Effector memory CD8-positive, alpha-beta T cell (primary cell): ENCODE measurements around the gene MST1R.

Source experiments
- ATAC-seq: fragments of 150-1000 bp; cut with Tn5 transposase; replicated peaks from 2 replicates; pipeline ENCODE4 v1.10.0; 2021; ENCODE audit warnings: mild to moderate bottlenecking, moderate library complexity
- DNase-seq, 3 experiments: peaks; one replicate each; pipeline ENCODE4 v3.0.0; 2021
- H3K27ac Mint-ChIP-seq, 2 donors: one replicate each; pipeline ENCODE4 v1.8.0; 2022; ENCODE audit warnings: mild to moderate bottlenecking in 2 of 2, mixed read lengths in 2 of 2, moderate library complexity in 2 of 2
- H3K27me3 Mint-ChIP-seq, 2 donors: one replicate each; pipeline ENCODE4 v1.8.0; 2022; ENCODE audit warnings: mixed read lengths in 2 of 2
- H3K36me3 Mint-ChIP-seq: one replicate; pipeline ENCODE4 v1.8.0; 2022; ENCODE audit warnings: mild to moderate bottlenecking, moderate library complexity, mixed read lengths; ENCODE audit not compliant: insufficient read depth
- H3K4me1 Mint-ChIP-seq, 2 donors: one replicate each; pipeline ENCODE4 v1.8.0; 2022; ENCODE audit warnings: low read depth in 2 of 2, mixed read lengths in 2 of 2
- H3K4me3 Mint-ChIP-seq, 2 donors: one replicate each; pipeline ENCODE4 v1.8.0; 2022; ENCODE audit warnings: mild to moderate bottlenecking in 2 of 2, mixed read lengths in 2 of 2, moderate library complexity in 2 of 2
- H3K9me3 Mint-ChIP-seq, 2 donors: one replicate each; pipeline ENCODE4 v1.8.0; 2022; ENCODE audit warnings: mixed read lengths in 2 of 2

The MST1R gene

GRCh38 chr3:49880581-49881315 lies 22.9 kb downstream of the MST1R start:
- Mint-ChIP-seq H3K4me1 (no peaks in the 10 kb centered on the region), H3K27me3 (peaks cover 6 to 14% of the 10 kb centered on the region in 2 donors), H3K27ac (no peak overlapping the region), H3K36me3 (peaks cover 3% of the 10 kb centered on the region), H3K4me3 (no peak overlapping the region), H3K9me3 (no peaks in the 10 kb centered on the region)
- ATAC-seq, result no peak
- DNase-seq, result no peak

DNA sequence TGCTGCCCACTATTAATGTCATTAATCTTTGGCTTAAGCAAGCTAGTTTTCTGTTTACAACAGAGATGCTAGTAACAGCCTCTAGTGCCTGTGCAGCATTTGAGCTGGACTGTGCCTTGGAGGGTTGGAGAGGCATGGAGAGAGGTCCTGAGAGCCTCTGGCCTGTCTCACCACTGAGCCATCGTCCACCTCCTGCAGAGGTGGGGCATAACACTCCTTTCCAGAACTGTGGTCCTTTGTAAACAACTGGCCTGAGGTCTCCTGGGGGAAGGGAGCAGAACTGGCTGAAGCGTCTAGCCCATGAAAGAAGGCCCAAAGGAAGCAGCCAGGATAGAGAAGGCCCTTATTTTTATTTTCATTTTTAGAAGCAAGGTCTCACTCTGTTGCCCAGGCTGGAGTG lies 24.0 kb downstream of the MST1R start:
- no peaks in the 10 kb centered on the region for H3K4me1 Mint-ChIP-seq
- no peak overlapping the region for H3K27ac Mint-ChIP-seq

DNA sequence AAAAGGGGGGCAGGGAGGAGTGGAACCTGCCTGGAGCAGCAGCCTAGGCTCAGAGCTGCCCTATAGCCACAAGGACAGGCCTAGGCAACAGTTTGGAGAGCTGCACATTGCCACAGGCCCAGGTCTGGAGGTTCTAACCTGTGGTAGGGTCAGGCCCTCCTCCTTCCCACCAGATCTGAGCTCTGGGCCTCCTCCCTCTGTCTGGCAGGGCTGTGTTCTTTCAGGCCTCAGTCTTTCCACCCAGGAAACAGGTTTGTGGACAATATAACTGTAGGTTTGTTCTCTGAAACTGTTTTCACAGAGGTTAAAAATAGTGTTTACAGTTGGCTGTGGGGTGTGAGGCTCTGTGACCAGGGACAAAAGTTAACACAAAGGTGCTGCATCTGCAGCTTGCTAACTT lies 25.0 kb downstream of the MST1R start:
- peaks cover 6 to 23% of the 10 kb centered on the region in 2 donors for H3K27me3 Mint-ChIP-seq
- peaks cover 3% of the 10 kb centered on the region for H3K36me3 Mint-ChIP-seq
- ATAC-seq, result no peak
- H3K27ac Mint-ChIP-seq, result no peak overlapping the region
- no peaks in the 10 kb centered on the region for H3K9me3 Mint-ChIP-seq
- H3K4me3 Mint-ChIP-seq, result no peak overlapping the region
- DNase-seq, result no peak
- H3K4me1 Mint-ChIP-seq, result no peaks in the 10 kb centered on the region

More for the DNA sequence above, 24.0 kb downstream of the MST1R start:
- ATAC-seq (no peak), DNase-seq (no peak)
- Mint-ChIP-seq H3K4me3 (no peak overlapping the region), H3K36me3 (peaks cover 3% of the 10 kb centered on the region), H3K27me3 (peaks cover 6 to 23% of the 10 kb centered on the region in 2 donors), H3K9me3 (no peaks in the 10 kb centered on the region)

DNA sequence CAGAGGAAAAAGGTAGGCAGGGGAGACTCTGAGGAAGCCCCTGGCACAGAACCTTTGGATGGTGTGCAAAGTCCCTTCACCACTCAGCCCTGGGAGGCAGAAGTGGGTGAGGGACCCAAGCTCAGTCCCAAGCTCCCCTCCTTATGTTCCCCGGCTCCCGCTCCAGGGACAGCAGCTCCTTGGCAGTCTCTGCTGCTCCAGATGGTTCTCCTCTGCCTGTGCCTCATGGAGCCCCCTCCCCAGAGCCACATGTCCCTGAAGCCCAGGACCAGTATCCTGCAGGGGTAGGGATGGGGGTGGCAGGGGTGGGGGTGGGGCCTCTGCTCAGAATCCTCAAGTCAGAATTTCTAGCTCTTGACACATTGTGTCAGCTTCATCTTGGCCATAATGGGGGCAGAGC lies 26.0 kb downstream of the MST1R start:
- H3K27me3 Mint-ChIP-seq, result peaks cover 6 to 23% of the 10 kb centered on the region in 2 donors
- peaks cover 3% of the 10 kb centered on the region for H3K36me3 Mint-ChIP-seq
- H3K9me3 Mint-ChIP-seq, result no peaks in the 10 kb centered on the region
- no peak overlapping the region for H3K27ac Mint-ChIP-seq
- H3K4me3 Mint-ChIP-seq, result no peak overlapping the region
- H3K4me1 Mint-ChIP-seq, result peaks cover 0 to 4% of the 10 kb centered on the region in 2 donors
- no peak for ATAC-seq
- DNase-seq, result no peak

DNA sequence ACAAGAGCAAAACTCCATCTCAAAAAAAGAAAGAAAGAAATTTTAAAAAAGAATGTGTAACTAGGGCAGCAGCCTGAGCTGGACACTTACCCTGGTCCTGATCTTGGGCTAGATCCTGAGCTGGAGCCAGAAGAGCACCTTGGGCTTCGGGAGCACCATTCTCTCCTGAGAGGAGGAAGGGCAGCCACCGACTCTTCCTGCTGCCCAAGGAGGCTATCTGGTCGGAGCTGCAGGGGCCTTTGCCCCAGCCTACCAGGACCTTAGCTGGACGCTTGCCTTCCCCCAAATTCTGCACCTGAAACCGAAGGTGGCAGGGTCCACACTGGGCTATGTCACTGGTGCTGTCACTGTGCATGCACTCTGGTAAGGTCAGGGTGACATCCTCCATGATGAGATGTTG lies 27.1 kb downstream of the MST1R start:
- no peak overlapping the region for H3K27ac Mint-ChIP-seq

DNA sequence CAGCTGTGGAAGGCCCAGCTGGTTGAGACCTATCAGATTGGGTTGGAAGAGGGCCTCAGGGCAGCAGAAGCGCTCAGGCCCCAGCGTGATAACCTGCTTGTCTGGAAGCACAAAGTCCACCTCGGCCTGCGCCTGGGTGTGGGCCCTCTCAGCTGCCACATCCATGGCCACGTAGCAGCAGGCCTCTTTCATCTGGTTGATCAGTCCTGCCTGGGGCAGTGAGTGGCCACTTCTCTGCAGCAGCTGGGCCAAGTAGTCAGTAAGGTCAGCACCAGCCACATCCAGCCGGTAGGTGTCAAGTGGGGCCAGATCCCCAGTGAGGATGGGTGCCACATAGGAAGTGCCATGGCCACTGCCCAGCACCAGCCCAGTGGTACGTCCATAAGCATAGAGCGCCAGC lies 30.1 kb downstream of the MST1R start:
- H3K27ac Mint-ChIP-seq, result no peak overlapping the region
- H3K9me3 Mint-ChIP-seq, result no peaks in the 10 kb centered on the region
- no peak overlapping the region for H3K4me3 Mint-ChIP-seq
- peaks cover 10 to 35% of the 10 kb centered on the region in 2 donors for H3K27me3 Mint-ChIP-seq
- H3K4me1 Mint-ChIP-seq, result peaks cover 9 to 10% of the 10 kb centered on the region in 2 donors
- H3K36me3 Mint-ChIP-seq, result peaks cover 1% of the 10 kb centered on the region
- DNase-seq (no peak), ATAC-seq (no peak)

More for the DNA sequence above, 27.1 kb downstream of the MST1R start:
- no peak overlapping the region for H3K4me3 Mint-ChIP-seq
- H3K27me3 Mint-ChIP-seq, result peaks cover 2 to 20% of the 10 kb centered on the region in 2 donors
- H3K9me3 Mint-ChIP-seq, result no peaks in the 10 kb centered on the region
- no peak for DNase-seq
- peaks cover 5 to 10% of the 10 kb centered on the region in 2 donors for H3K4me1 Mint-ChIP-seq
- H3K36me3 Mint-ChIP-seq, result peaks cover under 1% of the 10 kb centered on the region
- no peak for ATAC-seq

GRCh38 chr3:49872801-49873281 lies 30.8 kb downstream of the MST1R start:
- H3K4me3 Mint-ChIP-seq, result no peak overlapping the region
- H3K27me3 Mint-ChIP-seq, result peaks cover 18 to 43% of the 10 kb centered on the region in 2 donors
- DNase-seq (no peak), ATAC-seq (peak; percentile 63)
- no peak overlapping the region for H3K27ac Mint-ChIP-seq
- peaks cover 10 to 12% of the 10 kb centered on the region in 2 donors for H3K4me1 Mint-ChIP-seq
- H3K9me3 Mint-ChIP-seq, result no peaks in the 10 kb centered on the region
- H3K36me3 Mint-ChIP-seq, result peaks cover 3% of the 10 kb centered on the region

DNA sequence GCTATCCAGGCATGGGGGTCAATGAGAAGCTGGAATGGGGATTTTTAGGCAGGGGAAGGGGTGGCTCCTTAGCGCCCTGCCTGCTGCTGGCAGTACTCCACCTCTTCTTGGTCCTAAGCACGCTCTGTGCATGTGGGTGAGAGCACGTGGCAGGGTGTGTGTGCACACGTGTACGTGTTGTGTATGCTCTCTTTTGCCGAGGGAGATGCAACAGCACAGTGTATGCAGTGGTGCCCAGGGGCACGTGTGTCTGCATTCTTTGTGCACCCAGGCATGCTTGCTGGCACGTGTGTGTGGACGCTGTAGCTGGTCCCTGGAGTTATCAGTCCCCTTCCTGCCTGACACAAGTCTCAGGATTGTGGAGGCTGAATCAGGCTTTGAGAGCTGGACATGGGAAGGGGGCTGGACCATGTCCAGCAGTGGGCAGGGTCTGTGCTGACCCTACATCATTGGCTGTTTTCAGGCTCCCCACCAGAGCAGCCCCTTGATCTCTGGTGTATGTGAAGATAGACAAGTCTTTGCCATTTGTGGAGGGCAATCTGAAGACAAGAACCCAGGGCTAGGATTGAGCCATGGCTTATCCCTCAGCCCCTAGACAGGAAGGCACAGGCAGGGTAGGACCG lies 32.0 kb downstream of the MST1R start:
- ATAC-seq (no peak), DNase-seq (no peak)
- Mint-ChIP-seq H3K9me3 (no peaks in the 10 kb centered on the region), H3K27me3 (peaks cover 28 to 55% of the 10 kb centered on the region in 2 donors), H3K4me1 (peaks cover 10 to 12% of the 10 kb centered on the region in 2 donors), H3K36me3 (peaks cover 3% of the 10 kb centered on the region), H3K4me3 (no peak overlapping the region), H3K27ac (peak overlapping the region in 1 of 2 donors; percentile 54)

DNA sequence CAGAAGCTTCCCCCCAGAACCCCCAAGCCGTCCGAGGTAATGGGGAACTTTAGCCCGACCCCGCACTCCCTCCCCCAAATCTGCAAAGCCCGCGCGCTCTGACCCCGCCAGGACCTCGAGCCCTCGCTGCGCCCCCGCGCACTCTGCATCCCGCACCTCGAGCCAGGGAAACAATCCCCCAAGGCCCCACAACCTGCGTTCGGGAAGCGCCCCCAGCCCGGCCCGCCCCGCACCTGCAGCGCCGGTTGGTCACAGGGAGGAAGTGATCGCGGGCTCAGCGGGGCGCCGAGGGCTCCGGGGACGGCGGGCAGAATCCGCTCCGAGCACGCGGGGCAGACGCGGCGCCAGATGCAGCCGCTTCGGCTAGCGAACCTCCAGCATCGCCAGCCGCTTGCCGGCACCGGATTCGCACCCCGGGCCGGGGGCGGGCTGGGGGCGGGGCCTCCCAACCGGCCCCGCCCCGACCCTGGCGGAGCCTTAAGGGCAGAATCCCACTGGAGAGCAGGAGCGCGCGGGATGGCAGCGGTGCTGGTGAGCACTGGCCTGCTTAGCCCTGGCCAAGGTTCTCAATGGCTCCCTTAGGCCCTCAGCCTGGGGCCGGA lies 34.0 kb downstream of the MST1R start, which contains the start of gene CAMKV:
TSS of gene CAMKV (minus strand) at position 382 of the 602 bp plus-strand sequence. CDS start 7,518 bp downstream, outside the sequence.
- H3K27me3 Mint-ChIP-seq, result peaks cover 45 to 65% of the 10 kb centered on the region in 2 donors
- DNase-seq, result peak in 2 of 3 experiments; percentile 13 to 14

DNA sequence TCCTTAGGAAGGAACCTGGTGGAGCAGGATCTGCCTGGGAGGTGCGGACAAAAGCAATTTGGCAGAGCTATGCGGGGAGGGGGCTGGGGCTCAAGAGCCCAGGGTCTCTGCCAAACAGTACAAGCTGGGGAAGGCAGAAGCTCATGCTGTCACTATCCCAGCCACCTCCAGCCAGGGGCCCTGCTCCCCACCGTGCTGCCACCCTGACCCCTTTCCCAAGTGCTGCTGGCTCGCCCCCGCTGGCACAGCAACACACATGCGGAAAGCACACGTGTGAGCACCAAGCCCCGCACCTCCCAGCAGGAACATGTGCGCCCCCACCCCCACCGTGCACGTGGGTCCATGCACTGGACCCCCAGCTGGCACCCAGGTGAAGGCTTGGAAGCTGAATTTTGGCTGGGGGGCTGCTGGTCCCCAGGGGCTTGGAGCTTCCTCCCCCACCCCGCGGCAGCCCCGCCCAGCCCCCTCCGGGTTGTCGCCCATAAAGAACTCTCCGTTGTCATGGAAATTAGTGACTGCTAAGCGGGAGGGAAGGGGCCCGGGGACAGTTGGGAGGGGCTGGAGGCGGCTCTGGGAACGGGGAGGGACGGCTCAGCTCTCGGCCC lies 34.7 kb downstream of the MST1R start:
- H3K36me3 Mint-ChIP-seq, result peaks cover 3% of the 10 kb centered on the region
- peaks cover 45 to 71% of the 10 kb centered on the region in 2 donors for H3K27me3 Mint-ChIP-seq
- DNase-seq, result no peak
- H3K4me1 Mint-ChIP-seq, result peaks cover 10 to 12% of the 10 kb centered on the region in 2 donors
- no peak for ATAC-seq
- H3K9me3 Mint-ChIP-seq, result no peaks in the 10 kb centered on the region
- no peak overlapping the region for H3K27ac Mint-ChIP-seq
- peak overlapping the region; percentile 52 to 61 for H3K4me3 Mint-ChIP-seq

More for the DNA sequence above, 34.0 kb downstream of the MST1R start, which contains the start of gene CAMKV:
- H3K9me3 Mint-ChIP-seq, result no peaks in the 10 kb centered on the region
- no peak within 1 kb of the TSS for H3K27ac Mint-ChIP-seq
- ATAC-seq, result peak; percentile 66
- H3K36me3 Mint-ChIP-seq, result peaks cover 3% of the 10 kb centered on the region
- H3K4me1 Mint-ChIP-seq, result peaks cover 10 to 12% of the 10 kb centered on the region in 2 donors
- H3K4me3 Mint-ChIP-seq, result peak within 1 kb of the TSS; percentile 52 to 61

DNA sequence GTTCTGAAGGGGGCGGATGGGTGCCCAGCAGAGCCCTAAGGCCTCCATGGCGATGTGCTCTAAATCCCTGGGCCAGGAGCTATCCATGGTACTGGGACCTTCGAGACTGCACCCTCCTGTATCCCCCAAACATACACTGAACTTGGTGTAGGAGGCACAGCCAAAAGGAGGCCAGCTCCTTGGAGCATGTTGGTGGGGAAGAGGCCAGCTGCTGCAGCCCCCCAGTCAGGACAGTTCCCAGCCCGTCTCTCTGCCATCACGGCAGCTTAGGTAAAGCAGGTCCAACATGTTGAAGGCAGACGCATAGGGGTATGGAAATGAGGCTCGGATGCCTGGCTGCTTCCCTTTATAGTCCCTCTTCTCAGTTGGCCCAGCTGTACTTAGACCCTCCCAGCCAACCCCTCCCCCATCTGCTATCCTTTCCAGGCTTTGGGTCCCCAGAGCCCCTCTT lies 35.8 kb downstream of the MST1R start:
- peak overlapping the region in 1 of 2 donors; percentile 61 for H3K4me3 Mint-ChIP-seq
- ATAC-seq (peak; percentile 27), DNase-seq (peak in 1 of 3 experiments; percentile 20)

DNA sequence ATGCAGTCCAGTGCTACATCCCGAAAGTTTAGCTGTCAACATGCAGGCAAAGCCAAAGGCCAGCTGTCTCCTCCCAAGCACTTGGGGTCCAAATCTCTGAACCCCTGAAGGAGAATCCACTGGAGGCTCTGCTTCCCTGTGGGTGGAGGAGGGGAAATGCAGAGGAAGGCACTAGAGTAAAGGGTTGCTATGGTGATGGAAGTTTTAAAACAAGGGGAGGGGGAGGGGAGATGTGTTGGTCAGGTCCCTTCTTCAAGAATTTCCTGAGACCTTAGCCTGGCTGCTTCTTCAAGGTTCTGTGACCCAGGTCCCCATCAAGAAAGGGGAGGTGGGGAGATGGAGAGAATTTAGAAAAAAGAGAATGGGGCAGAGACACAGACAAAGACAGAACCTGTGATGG lies 36.3 kb downstream of the MST1R start:
- Mint-ChIP-seq H3K4me3 (peak overlapping the region in 1 of 2 donors; percentile 61), H3K36me3 (peaks cover 3% of the 10 kb centered on the region), H3K27me3 (peaks cover 53 to 83% of the 10 kb centered on the region in 2 donors), H3K27ac (no peak overlapping the region), H3K9me3 (no peaks in the 10 kb centered on the region), H3K4me1 (peaks cover 6 to 12% of the 10 kb centered on the region in 2 donors)
- no peak for ATAC-seq
- DNase-seq, result no peak

More for the DNA sequence above, 35.8 kb downstream of the MST1R start:
- H3K36me3 Mint-ChIP-seq, result peaks cover 3% of the 10 kb centered on the region
- peaks cover 51 to 79% of the 10 kb centered on the region in 2 donors for H3K27me3 Mint-ChIP-seq
- H3K4me1 Mint-ChIP-seq, result peaks cover 8 to 12% of the 10 kb centered on the region in 2 donors
- no peaks in the 10 kb centered on the region for H3K9me3 Mint-ChIP-seq
- H3K27ac Mint-ChIP-seq, result no peak overlapping the region
